ENCODE results near the gene WDHD1. TPM values are rescaled to one million over a fixed set of nuclear protein-coding genes. Genes with fewer than 3 reads are reported as not detected.
"Not testable (repeated sequence)": the region's sequence is repeated elsewhere in the genome, so short reads cannot be mapped to it uniquely, and the experiment has no call there.

The WDHD1 gene
- total RNA-seq, 2 experiments from 2014 or later, result 37.5 to 44.1 TPM

DNA sequence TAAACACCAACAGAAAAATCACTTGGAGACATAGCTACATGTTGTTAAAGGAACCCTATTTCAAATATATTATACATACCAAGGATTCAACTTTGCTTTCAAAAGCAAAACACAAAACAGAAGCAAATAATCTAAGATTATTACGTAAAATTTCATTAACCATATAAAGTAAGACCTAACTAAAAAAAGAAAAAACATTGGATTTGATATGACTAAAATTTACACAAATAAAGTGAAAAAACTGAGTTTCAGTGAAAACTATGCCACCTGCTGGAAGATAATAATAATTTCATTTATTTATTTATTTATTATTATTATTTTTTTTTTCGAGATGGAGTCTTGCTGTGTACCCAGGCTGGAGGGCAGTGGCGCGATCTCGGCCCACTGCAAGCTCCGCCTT, 45.2 kb downstream of the WDHD1 start:
- no peak for DNase-seq
- peaks cover 3% of the 10 kb centered on the region for H3K9me3 Mint-ChIP-seq
- peaks cover 49% of the 10 kb centered on the region for H3K36me3 Mint-ChIP-seq (ENCODE audit: low read depth)
- ChIA-PET CTCF (no interaction called here), POLR2A (no interaction called here)
- no peaks in the 10 kb centered on the region for H3K27me3 Mint-ChIP-seq
- H3K4me3 Mint-ChIP-seq, result no peak overlapping the region
- no peak overlapping the region for H3K27ac Mint-ChIP-seq
- H3K4me1 Mint-ChIP-seq, result peaks cover 5% of the 10 kb centered on the region

DNA sequence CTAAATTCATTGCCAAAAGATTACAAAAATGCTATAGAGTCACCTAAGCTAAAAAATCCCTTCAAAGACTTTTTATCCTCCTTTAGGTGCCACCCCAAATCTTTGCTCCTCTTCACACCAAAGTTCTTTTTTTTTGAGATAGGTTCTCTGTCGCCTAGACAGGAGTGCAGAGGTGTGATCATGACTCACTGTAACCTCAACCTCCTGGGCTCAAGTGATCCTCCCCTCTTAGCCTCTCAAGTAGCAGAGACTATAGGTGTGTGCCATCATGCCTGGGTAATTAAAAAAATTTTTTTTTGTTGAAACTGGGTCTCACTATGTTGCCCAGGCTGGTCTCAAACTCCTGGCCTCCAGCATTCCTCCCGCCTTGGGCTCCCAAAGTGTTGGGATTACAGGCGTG, 47.9 kb downstream of the WDHD1 start:
- no peaks in the 10 kb centered on the region for H3K27me3 Mint-ChIP-seq
- ChIA-PET POLR2A (no interaction called here), CTCF (no interaction called here)
- peaks cover 16% of the 10 kb centered on the region for H3K4me1 Mint-ChIP-seq
- no peak for DNase-seq
- H3K4me3 Mint-ChIP-seq, result no peak overlapping the region
- H3K27ac Mint-ChIP-seq, result peak overlapping the region; percentile 1
- peaks cover 33% of the 10 kb centered on the region for H3K36me3 Mint-ChIP-seq (ENCODE audit: low read depth)
- no peaks in the 10 kb centered on the region for H3K9me3 Mint-ChIP-seq

GRCh38 chr14:54976316-54976715, 50.6 kb downstream of the WDHD1 start:
- ChIA-PET POLR2A (no interaction called here), CTCF (no interaction called here)

DNA sequence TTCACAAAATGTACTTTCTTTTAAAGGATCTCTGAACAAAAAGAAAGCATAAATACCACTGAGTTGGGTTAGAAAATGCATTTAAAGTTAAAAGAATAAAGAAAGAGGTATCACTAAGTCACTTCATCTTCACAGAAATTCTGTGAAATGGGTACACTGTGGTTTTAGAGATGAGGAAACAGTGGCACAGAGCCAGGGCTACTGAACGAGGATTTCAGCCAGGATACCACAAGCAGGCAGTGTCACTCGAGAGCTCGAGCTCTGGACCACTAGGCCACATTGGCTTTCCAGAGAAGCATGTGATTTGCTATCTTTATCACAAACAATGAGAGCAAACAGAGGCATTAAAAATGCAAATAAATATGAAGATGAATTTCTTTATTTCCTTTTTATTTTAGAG, 51.0 kb downstream of the WDHD1 start:
- ChIA-PET POLR2A (no interaction called here), CTCF (no interaction called here)
- H3K4me1 Mint-ChIP-seq, result peaks cover 16% of the 10 kb centered on the region
- no peak overlapping the region for H3K4me3 Mint-ChIP-seq
- no peak for DNase-seq
- H3K27me3 Mint-ChIP-seq, result no peaks in the 10 kb centered on the region
- H3K36me3 Mint-ChIP-seq (ENCODE audit: low read depth), result peaks cover 38% of the 10 kb centered on the region
- no peaks in the 10 kb centered on the region for H3K9me3 Mint-ChIP-seq
- H3K27ac Mint-ChIP-seq, result no peak overlapping the region

More at GRCh38 chr14:54976316-54976715, 50.6 kb downstream of the WDHD1 start:
- no peaks in the 10 kb centered on the region for H3K27me3 Mint-ChIP-seq
- no peak overlapping the region for H3K27ac Mint-ChIP-seq
- no peak overlapping the region for H3K4me3 Mint-ChIP-seq
- H3K4me1 Mint-ChIP-seq, result peaks cover 16% of the 10 kb centered on the region
- no peaks in the 10 kb centered on the region for H3K9me3 Mint-ChIP-seq
- H3K36me3 Mint-ChIP-seq (ENCODE audit: low read depth), result peaks cover 36% of the 10 kb centered on the region
- DNase-seq, result no peak

GRCh38 chr14:54974788-54975414, 52.0 kb downstream of the WDHD1 start:
- H3K27ac Mint-ChIP-seq, result peak overlapping the region; percentile 14
- POLR2A ChIA-PET, result no interaction called here
- no peak for DNase-seq
- CTCF ChIA-PET, result interaction anchor here (1.3 kb wide), 1 partner anchor 13 kb away, joined by 3 read pairs; no protein-coding TSS in a partner anchor
- no peak overlapping the region for H3K4me3 Mint-ChIP-seq
- H3K9me3 Mint-ChIP-seq, result no peaks in the 10 kb centered on the region
- peaks cover 16% of the 10 kb centered on the region for H3K4me1 Mint-ChIP-seq
- H3K27me3 Mint-ChIP-seq, result no peaks in the 10 kb centered on the region
- H3K36me3 Mint-ChIP-seq (ENCODE audit: low read depth), result peaks cover 43% of the 10 kb centered on the region

DNA sequence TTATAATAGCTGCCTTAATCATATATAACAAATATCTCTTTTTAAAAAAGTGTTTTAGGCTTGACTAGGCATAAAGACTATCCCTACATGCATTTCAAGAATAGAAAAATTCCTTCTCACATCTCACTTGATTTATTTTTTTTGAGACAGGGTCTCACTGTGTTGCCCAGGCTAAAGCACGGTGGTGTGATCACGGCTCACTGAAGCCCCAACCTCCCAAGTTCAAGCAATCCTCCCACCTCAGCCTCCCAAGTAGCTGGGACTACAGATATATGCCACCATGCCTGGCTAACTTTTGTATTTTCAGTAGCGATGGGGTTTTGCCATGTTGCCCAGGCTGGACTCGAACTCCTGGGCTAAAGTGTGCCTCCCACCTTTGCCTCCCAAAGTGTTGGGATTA, 59.4 kb downstream of the WDHD1 start:
- no peak overlapping the region for H3K4me3 Mint-ChIP-seq
- no peak overlapping the region for H3K27ac Mint-ChIP-seq
- ChIA-PET CTCF (interaction anchor here (1.5 kb wide), 1 partner anchor 31 kb away, joined by 3 read pairs; no protein-coding TSS in a partner anchor), POLR2A (no interaction called here)
- H3K36me3 Mint-ChIP-seq (ENCODE audit: low read depth), result peaks cover 47% of the 10 kb centered on the region
- no peak for DNase-seq
- no peaks in the 10 kb centered on the region for H3K9me3 Mint-ChIP-seq
- H3K27me3 Mint-ChIP-seq, result no peaks in the 10 kb centered on the region
- H3K4me1 Mint-ChIP-seq, result peaks cover 5% of the 10 kb centered on the region

DNA sequence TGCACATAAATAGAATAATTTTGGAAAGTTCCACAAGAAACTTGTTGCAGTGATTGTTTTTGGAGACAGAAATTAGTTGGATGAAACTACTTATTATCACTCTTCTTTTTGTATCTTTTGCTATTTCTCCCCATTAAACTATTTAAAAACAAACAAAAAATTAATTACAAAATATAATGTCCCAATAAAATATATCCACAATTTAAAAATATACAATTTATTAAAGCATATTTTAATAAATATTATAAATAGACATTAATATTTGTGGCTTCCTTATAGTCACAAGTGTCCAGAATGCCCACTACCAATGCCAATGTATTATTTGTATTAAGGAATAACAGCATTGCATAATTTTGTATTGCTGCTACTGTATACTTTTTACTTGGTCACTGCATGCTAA, 71.8 kb downstream of the WDHD1 start:
- H3K27me3 Mint-ChIP-seq, result no peaks in the 10 kb centered on the region
- POLR2A ChIA-PET, result no interaction called here
- CTCF ChIA-PET, result interaction anchor here (1.0 kb wide), 1 partner anchor 96 kb away, joined by 4 read pairs; the partner anchor contains the start of gene MAPK1IP1L
- no peak for DNase-seq
- peaks cover 3% of the 10 kb centered on the region for H3K9me3 Mint-ChIP-seq
- no peak overlapping the region for H3K27ac Mint-ChIP-seq
- H3K36me3 Mint-ChIP-seq (ENCODE audit: low read depth), result peaks cover 53% of the 10 kb centered on the region
- H3K4me1 Mint-ChIP-seq, result no peaks in the 10 kb centered on the region
- H3K4me3 Mint-ChIP-seq, result no peak overlapping the region

GRCh38 chr14:54953609-54954008, 73.3 kb downstream of the WDHD1 start:
- POLR2A ChIA-PET, result not testable (repeated sequence)

GRCh38 chr14:54952803-54953202, 74.1 kb downstream of the WDHD1 start:
- peaks cover 63% of the 10 kb centered on the region for H3K36me3 Mint-ChIP-seq (ENCODE audit: low read depth)
- H3K27ac Mint-ChIP-seq, CTCF ChIA-PET, H3K27me3 Mint-ChIP-seq, POLR2A ChIA-PET, H3K4me3 Mint-ChIP-seq, DNase-seq, H3K4me1 Mint-ChIP-seq: not testable (repeated sequence)
- H3K9me3 Mint-ChIP-seq, result peaks cover 13% of the 10 kb centered on the region

More at GRCh38 chr14:54953609-54954008, 73.3 kb downstream of the WDHD1 start:
- H3K4me3 Mint-ChIP-seq, H3K4me1 Mint-ChIP-seq, H3K27me3 Mint-ChIP-seq, CTCF ChIA-PET, DNase-seq, H3K27ac Mint-ChIP-seq: not testable (repeated sequence)
- Mint-ChIP-seq H3K9me3 (peaks cover 11% of the 10 kb centered on the region), H3K36me3 (ENCODE audit: low read depth) (peaks cover 60% of the 10 kb centered on the region)

DNA sequence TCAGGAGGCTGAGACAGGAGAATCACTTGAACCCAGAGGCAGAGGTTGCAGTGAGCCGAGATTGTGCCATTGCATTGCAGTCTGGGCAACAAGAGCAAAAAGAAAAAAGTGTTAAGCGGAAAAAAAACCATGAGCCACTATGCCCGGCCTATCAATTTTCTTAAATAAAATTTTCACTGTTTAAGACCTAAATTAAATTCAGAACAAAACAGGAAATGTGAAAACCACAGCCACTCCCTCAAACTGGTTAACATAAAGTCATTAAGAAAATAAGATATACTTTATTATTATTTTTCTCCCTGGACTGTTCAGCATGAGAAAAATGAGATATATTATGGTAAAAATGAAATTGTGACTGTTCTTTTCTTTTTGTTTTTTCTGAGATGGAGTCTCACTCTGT, 79.7 kb downstream of the WDHD1 start:
- peak overlapping the region; percentile 83 for H3K27ac Mint-ChIP-seq
- DNase-seq, result peak; percentile 9
- H3K4me3 Mint-ChIP-seq, result no peak overlapping the region
- peaks cover 54% of the 10 kb centered on the region for H3K36me3 Mint-ChIP-seq (ENCODE audit: low read depth)
- H3K9me3 Mint-ChIP-seq, result peaks cover 10% of the 10 kb centered on the region
- ChIA-PET CTCF (interaction anchor here (1.4 kb wide), 1 partner anchor 16 kb away, joined by 3 read pairs; no protein-coding TSS in a partner anchor), POLR2A (no interaction called here)
- H3K4me1 Mint-ChIP-seq, result peaks cover 16% of the 10 kb centered on the region
- H3K27me3 Mint-ChIP-seq, result no peaks in the 10 kb centered on the region

DNA sequence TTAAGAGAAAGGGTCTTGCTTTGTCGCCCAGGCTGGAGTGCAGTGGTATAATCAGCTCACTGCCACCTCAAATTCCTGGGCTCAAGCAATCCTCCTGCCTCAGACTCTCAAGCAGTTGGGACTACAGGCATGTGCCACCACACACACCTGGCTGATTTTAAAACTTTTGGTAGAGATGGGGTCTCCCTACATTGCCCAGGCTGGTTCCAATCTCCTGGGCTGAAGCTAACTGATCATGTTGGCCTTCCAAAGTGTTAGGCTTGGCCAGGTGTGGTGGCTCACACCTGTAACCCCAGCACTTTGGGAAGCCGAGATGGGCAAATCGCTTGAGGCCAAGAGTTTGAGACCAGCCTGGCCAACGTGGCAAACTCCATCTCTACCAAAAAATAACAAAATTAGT, 80.4 kb downstream of the WDHD1 start:
- ChIA-PET POLR2A (no interaction called here), CTCF (interaction anchor here (0.8 kb wide), 1 partner anchor 25 kb away, joined by 3 read pairs; no protein-coding TSS in a partner anchor)
- H3K36me3 Mint-ChIP-seq (ENCODE audit: low read depth), result peaks cover 47% of the 10 kb centered on the region
- DNase-seq, result no peak
- peaks cover 16% of the 10 kb centered on the region for H3K4me1 Mint-ChIP-seq
- no peaks in the 10 kb centered on the region for H3K27me3 Mint-ChIP-seq
- no peak overlapping the region for H3K4me3 Mint-ChIP-seq
- peak overlapping the region; percentile 83 for H3K27ac Mint-ChIP-seq
- peaks cover 10% of the 10 kb centered on the region for H3K9me3 Mint-ChIP-seq

- Mint-ChIP-seq H3K36me3 (ENCODE audit: low read depth) (peaks cover 42% of the 10 kb centered on the region), H3K9me3 (peaks cover 10% of the 10 kb centered on the region), H3K27me3 (no peaks in the 10 kb centered on the region), H3K4me1 (peaks cover 16% of the 10 kb centered on the region), H3K27ac (no peak overlapping the region), H3K4me3 (no peak overlapping the region)
- no peak for DNase-seq
- CTCF ChIA-PET, result interaction anchor here (0.6 to 0.9 kb wide), 2 partner anchors 19 to 33 kb away, joined by 3 read pairs; no protein-coding TSS in a partner anchor
- POLR2A ChIA-PET, result no interaction called here
These were observed 82.0 kb downstream of the WDHD1 start for GRCh38 chr14:54944737-54945391.

DNA sequence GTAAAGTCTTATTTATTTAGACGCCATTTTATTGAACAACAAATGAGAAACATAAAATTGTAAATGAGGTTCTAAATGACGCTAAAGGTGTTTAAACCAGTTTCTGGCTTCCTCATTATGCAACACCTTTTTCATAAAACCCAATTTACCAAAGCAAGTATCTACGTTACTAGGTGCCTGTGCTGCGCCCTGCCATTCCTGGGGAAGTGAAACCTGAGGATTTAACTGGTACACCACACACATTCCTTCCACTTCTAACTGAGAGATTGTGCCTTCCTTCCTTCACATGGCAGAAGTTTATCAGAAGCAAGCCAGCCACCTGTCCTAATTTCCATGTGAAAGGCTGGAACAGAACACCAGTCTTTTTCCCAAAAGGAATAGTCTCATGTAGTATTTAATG, 84.0 kb downstream of the WDHD1 start:
- no peak overlapping the region for H3K4me3 Mint-ChIP-seq
- no peaks in the 10 kb centered on the region for H3K27me3 Mint-ChIP-seq
- H3K27ac Mint-ChIP-seq, result no peak overlapping the region
- peaks cover 7% of the 10 kb centered on the region for H3K4me1 Mint-ChIP-seq
- POLR2A ChIA-PET, result no interaction called here
- H3K9me3 Mint-ChIP-seq, result no peaks in the 10 kb centered on the region
- H3K36me3 Mint-ChIP-seq (ENCODE audit: low read depth), result peaks cover 23% of the 10 kb centered on the region
- DNase-seq, result no peak
- CTCF ChIA-PET, result no interaction called here

Measured in activated CD4-positive, alpha-beta T cell treated with anti-CD3 and anti-CD28 coated beads, Interleukin-2, amount 10 ng/mL, durations not matched to agents 7 days and 5 days (primary cell).